ENCODE results near the gene ITPKC.

Gene ITPKC

DNA sequence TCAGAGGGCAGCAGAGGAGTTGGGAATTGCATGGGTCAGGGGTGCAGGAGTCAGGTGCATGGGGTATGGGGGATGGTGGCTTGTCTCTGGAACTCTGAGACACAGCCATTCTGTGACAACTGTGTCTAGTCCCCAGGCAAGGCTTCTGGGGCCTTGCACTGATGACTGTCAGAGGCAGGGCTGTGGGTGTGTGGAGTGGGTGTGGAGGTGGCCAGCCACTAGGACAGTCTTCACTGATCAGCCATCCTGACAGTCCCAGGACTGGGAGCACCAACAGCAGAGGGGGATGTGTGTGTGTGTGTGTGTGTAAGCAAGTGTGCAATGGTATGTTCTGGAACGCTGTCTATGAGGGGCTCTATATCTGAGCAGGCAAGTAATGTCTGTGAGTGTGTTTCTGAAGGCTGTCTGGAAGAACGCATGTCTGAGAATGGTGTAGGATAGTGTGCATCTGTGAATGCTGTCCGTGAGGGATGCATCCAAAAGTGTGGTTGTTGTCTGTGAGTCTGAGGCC lies 31.8 kb upstream of the ITPKC start:
- TF ChIP-seq, protein P1, sequence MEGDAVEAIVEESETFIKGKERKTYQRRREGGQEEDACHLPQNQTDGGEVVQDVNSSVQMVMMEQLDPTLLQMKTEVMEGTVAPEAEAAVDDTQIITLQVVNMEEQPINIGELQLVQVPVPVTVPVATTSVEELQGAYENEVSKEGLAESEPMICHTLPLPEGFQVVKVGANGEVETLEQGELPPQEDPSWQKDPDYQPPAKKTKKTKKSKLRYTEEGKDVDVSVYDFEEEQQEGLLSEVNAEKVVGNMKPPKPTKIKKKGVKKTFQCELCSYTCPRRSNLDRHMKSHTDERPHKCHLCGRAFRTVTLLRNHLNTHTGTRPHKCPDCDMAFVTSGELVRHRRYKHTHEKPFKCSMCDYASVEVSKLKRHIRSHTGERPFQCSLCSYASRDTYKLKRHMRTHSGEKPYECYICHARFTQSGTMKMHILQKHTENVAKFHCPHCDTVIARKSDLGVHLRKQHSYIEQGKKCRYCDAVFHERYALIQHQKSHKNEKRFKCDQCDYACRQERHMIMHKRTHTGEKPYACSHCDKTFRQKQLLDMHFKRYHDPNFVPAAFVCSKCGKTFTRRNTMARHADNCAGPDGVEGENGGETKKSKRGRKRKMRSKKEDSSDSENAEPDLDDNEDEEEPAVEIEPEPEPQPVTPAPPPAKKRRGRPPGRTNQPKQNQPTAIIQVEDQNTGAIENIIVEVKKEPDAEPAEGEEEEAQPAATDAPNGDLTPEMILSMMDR (IDR thresholded peaks at IDR 0.05; ENCODE audit: insufficient read depth, low read depth, low read length, missing control alignments) = no peak
- H3K4me3 ChIP-seq (ENCODE audit: low read depth, low read length) = no peak overlapping the region
- no peak for DNase-seq (ENCODE audit: low read depth)

DNA sequence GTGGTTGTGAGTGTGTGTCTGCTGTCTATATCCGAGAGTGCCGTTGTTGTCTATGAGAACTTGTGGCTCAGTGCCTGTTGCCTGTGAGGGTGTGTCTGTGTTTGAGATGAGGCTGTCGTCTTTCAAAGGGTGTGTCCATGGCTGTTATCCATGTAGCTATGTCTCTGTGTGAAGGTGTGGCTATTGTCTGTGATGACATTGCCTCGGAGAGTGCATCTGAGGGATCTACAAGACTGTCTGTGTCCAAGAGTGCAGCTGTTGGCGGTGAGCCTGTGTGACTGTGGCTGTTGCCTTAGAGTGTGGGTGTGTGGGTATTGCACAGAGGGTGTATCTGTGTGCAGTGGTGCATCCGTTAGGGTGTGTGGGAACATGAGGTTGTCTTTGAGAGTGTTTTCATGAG lies 31.3 kb upstream of the ITPKC start:
- H3K4me3 ChIP-seq (ENCODE audit: low read depth, low read length) = no peak overlapping the region
- TF ChIP-seq, protein P1 (IDR thresholded peaks at IDR 0.05; ENCODE audit: insufficient read depth, low read depth, low read length, missing control alignments) = no peak
- no peak for DNase-seq (ENCODE audit: low read depth)

DNA sequence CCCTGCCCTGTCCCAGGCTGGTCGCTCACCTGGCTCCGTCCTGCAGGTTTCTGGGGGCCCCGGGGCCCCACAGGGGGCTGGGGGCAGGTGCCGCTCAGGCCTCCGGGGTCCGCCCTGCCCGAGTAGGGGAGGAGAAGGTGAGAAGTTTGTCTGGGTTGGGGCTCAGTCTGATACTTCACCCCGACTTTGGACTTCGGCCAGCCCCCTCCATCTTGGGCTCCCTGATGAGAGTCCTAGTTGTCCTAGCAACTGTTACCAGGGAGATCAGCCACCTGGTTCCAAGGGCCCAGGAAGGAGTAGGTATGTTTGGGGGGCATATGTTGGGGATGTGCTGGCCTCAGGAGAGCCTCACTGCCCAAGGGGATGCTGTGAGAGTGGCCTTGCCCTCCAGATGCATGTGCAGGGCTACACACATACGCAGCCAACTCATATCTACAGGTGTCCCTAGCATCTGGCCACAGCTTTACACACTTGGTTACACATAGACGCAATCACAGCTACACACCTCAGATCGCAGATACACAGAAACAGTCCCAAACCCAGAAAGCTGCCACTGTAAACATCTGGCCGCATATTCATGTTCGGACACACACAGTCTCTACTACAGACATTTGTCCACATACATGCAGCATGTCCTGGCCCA lies 29.9 kb upstream of the ITPKC start:
- H3K4me3 ChIP-seq (ENCODE audit: low read depth, low read length) = no peak overlapping the region
- TF ChIP-seq, protein P1 (IDR thresholded peaks at IDR 0.05; ENCODE audit: insufficient read depth, low read depth, low read length, missing control alignments) = no peak
- DNase-seq (ENCODE audit: low read depth) = no peak

DNA sequence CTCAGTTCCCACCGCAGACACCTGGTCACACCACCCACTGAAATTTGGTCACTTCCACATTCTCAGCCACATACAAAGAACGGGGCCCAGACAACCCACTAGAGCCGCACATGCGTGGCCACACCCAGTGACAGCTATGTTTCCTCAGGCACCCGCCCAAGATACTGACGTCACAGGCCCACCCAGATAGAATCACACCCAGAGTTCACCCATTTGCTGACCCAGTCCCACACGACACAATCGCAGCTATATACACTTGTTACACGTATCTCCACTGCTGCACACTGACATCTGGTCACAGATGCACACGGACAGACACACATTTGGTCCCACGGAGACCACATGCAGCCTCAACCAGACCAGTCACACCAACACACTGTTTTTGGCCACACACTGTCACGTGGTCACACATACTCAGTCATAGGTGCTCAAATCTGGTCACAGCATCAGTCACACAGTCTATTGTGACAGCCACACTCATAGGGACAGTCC lies 29.3 kb upstream of the ITPKC start:
- TF ChIP-seq, protein P1 (IDR thresholded peaks at IDR 0.05; ENCODE audit: insufficient read depth, low read depth, low read length, missing control alignments) = no peak
- peak; percentile 37 for DNase-seq (ENCODE audit: low read depth)
- H3K4me3 ChIP-seq (ENCODE audit: low read depth, low read length) = no peak overlapping the region

DNA sequence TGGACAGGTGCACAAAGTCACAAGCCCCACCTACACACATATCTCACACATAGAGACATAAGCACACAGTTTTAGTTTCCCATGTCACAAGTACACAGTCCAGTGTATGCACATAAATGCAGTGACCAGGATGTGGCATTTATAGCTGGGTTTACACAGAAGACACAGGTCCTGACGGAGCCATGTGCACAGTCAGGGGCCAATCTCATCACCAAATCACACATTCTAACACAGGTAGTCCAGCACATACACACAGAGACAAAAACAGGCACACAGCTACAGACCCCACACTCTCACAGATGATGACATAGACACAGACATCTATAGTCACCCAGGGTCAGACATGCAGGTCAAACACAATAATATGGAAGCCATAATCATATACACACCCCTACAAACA lies 28.6 kb upstream of the ITPKC start:
- no peak overlapping the region for H3K4me3 ChIP-seq (ENCODE audit: low read depth, low read length)
- TF ChIP-seq, protein P1 (IDR thresholded peaks at IDR 0.05; ENCODE audit: insufficient read depth, low read depth, low read length, missing control alignments) = no peak

DNA sequence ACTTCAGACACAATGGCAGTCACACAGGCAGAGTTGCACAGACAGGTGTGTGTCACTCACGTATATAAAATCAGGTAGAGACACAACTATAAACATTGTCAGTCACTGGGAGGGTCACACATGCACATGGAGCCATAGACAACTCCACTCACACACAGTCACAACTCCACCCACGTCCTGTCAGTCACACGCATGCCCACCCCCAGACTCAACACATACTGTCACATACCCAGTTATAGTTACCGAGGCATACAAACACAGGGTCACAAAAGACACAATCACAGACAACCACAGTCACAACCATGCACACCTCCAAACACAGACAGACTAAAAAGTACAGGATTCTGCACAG lies 27.9 kb upstream of the ITPKC start:
- TF ChIP-seq, protein P1 (IDR thresholded peaks at IDR 0.05; ENCODE audit: insufficient read depth, low read depth, low read length, missing control alignments) = no peak
- no peak overlapping the region for H3K4me3 ChIP-seq (ENCODE audit: low read depth, low read length)
- DNase-seq (ENCODE audit: low read depth) = no peak

More for the DNA sequence above, 28.6 kb upstream of the ITPKC start:
- no peak for DNase-seq (ENCODE audit: low read depth)
